WERI-Rb-1 (cell line): ENCODE measurements around the gene LDLRAD2.
"Not testable (repeated sequence)": the region's sequence is repeated elsewhere in the genome, so short reads cannot be mapped to it uniquely, and the experiment has no call there.

Experiments
- DNase-seq: peaks from one replicate; pipeline ENCODE4 v3.0.0-alpha.2; 2020
- H3K27ac ChIP-seq: fragments of 250-450 bp; sonication (Bioruptor Pico); 2 replicates; pipeline ENCODE4 v1.5.1; 2020; ENCODE audit warnings: mild to moderate bottlenecking, moderate library complexity
- H3K27me3 ChIP-seq: fragments of 250-450 bp; sonication (Bioruptor Pico); 2 replicates; pipeline ENCODE4 v1.5.1; 2021; ENCODE audit warnings: mild to moderate bottlenecking, low read depth, moderate library complexity; ENCODE audit not compliant: insufficient read depth, severe bottlenecking
- H3K36me3 ChIP-seq: fragments of 250-450 bp; sonication (Bioruptor Pico); 2 replicates; pipeline ENCODE4 v1.5.1; 2020; ENCODE audit warnings: mild to moderate bottlenecking, moderate library complexity
- H3K4me3 ChIP-seq: 2 replicates; pipeline ENCODE4 v1.5.1; 2011; ENCODE audit warnings: low read depth, mild to moderate bottlenecking, control low read depth, low read length
- H3K9me3 ChIP-seq: fragments of 250-450 bp; sonication (Bioruptor Pico); 2 replicates; pipeline ENCODE4 v1.5.1; 2021; ENCODE audit warnings: mild to moderate bottlenecking, moderate library complexity; ENCODE audit not compliant: severe bottlenecking
- TF ChIP-seq, protein P1 (sequence below): IDR thresholded peaks from 2 replicates; pipeline ENCODE4 v1.5.1; 2011; ENCODE audit warnings: low read depth, mild to moderate bottlenecking, control low read depth, inconsistent platforms, low read length

The LDLRAD2 gene

DNA sequence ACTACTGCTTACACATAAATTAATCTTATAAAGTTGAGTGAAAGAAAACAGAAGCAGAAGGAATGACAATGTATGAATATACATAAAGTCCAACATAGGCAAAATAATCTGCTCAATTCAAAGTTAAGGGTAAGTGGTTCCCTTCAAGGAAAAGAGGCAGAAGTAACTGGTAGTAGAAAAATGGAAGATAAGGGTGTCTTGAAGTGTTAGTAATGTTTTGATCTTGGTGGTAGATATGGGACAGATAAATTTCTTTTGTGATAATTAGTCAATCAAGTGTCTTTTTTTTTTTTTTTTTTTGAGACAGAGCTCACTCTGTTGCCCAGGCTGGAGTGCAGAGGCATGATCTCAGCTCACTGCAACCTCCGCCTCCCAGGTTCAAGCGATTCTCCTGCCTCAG, 41.9 kb upstream of the LDLRAD2 start:
- TF ChIP-seq, protein P1, sequence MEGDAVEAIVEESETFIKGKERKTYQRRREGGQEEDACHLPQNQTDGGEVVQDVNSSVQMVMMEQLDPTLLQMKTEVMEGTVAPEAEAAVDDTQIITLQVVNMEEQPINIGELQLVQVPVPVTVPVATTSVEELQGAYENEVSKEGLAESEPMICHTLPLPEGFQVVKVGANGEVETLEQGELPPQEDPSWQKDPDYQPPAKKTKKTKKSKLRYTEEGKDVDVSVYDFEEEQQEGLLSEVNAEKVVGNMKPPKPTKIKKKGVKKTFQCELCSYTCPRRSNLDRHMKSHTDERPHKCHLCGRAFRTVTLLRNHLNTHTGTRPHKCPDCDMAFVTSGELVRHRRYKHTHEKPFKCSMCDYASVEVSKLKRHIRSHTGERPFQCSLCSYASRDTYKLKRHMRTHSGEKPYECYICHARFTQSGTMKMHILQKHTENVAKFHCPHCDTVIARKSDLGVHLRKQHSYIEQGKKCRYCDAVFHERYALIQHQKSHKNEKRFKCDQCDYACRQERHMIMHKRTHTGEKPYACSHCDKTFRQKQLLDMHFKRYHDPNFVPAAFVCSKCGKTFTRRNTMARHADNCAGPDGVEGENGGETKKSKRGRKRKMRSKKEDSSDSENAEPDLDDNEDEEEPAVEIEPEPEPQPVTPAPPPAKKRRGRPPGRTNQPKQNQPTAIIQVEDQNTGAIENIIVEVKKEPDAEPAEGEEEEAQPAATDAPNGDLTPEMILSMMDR: no peak
- Histone ChIP-seq H3K27me3 (no peaks in the 10 kb centered on the region), H3K27ac (no peak overlapping the region), H3K9me3 (no peaks in the 10 kb centered on the region), H3K4me3 (no peak overlapping the region), H3K36me3 (no peaks in the 10 kb centered on the region; the same call in 1 of the 2 replicates)
- DNase-seq: no peak

DNA sequence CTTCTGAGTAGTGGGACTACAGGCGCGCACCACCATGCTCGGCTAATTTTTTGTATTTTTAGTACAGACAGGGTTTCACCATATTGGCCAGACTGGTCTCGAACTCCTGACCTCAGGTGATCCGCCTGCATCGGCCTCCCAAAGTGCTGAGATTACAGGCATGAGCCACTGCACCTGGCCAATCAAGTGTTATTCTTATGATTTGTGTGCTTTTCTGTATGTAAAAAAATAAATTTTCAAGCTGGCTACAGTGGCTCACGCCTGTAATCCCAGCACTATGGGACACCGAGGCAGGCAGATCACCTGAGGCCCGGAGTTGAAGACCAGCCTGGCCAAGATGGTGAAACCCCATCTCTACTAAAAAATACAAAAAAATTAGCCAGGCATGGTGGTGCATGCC, 41.5 kb upstream of the LDLRAD2 start:
- not testable (repeated sequence) for DNase-seq, H3K27me3 ChIP-seq, H3K27ac ChIP-seq, H3K4me3 ChIP-seq, H3K36me3 ChIP-seq, H3K9me3 ChIP-seq

DNA sequence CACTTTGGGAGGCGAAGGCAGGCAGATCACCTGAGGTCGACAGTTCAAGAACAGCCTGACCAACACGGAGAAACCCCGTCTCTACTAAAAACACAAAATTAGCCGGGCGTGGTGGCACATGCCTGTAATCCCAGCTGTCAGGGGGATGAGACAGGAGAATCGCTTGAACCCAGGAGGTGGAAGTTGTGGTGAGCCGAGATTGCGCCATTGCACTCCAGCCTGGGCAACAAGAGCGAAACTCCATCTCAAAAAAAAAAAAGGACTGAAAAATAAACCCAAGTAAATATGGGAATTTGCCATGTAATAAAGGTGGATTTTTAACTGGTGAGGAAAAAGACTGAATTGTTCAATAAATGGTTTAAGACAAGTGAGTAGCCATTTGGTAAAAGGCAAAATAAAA, 40.4 kb upstream of the LDLRAD2 start:
- DNase-seq, H3K36me3 ChIP-seq, H3K9me3 ChIP-seq, H3K27ac ChIP-seq, H3K4me3 ChIP-seq, H3K27me3 ChIP-seq: not testable (repeated sequence)

DNA sequence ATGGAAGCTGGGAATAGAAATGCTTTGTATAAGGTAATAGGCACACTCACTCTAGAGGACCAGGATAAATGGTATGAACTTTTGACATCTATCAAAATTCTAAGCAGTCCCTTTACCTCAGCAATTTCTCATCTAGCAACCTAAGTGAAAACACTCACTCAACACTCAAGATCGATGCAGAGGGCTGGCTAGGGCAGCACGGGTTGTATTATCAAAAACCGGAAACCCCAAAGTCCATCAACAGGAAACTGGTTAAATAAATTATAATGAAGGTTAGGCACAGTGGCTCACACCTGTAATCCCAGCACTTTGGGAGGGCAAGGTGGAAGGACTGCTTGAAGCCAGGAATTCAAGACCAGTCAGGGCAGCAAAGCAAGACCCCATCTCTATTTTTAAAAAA, 38.5 kb upstream of the LDLRAD2 start:
- TF ChIP-seq, protein P1: no peak
- Histone ChIP-seq H3K36me3 (no peaks in the 10 kb centered on the region), H3K27me3 (no peaks in the 10 kb centered on the region), H3K27ac (no peak overlapping the region), H3K4me3 (no peak overlapping the region), H3K9me3 (no peaks in the 10 kb centered on the region)
- no peak for DNase-seq

DNA sequence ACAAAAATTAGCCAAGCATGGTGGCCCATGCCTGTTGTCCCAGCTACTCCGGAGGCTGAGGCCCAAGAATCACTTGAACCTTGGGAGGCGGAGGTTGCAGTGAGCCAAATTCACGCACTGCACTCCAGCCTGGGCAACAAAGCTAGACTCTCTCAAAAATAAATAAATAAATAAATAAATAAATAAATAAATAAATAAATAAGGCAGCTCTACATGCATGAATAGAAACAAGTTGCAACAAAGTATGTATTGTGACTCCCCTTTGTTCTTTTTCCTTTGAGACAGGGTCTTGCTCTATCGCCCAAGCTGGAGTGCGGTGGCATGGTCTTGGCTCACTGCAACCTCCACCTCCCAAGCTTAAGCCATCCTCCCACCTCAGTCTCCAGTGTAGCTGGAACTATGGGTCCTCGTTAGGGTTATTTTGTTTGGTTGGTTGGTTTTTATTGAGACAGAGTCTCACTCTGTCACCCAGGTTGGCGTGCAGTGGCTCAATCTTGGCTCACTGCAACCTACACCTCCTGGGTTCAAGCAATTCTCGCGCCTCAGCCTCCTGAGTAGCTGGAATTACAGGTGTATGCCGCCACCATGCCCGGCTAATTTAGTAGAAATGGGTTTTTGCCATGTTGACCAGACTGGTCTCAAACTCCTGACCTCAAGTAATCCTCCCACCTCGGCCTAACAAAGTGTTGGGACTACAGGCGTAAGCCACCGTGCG, 37.1 kb upstream of the LDLRAD2 start:
- H3K27me3 ChIP-seq: no peaks in the 10 kb centered on the region
- no peaks in the 10 kb centered on the region for H3K9me3 ChIP-seq
- no peak overlapping the region for H3K27ac ChIP-seq

DNA sequence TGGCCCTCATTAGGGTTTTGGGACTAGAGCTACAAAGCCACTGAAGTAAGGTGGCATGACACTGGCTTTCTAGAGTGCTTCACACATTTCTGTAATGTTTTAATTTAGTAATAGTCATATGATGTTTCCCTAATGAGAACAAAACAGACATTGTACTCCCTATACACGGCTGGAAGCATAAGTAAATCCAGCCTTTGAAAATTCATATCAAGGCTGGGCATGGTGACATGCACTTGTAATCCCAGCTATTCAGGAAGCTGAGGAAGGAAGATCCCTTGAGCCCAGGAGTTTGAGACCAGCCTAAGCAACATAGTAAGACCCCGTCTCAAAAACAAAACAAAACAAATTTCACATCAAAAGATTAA, 36.5 kb upstream of the LDLRAD2 start:
- H3K9me3 ChIP-seq: no peaks in the 10 kb centered on the region
- no peaks in the 10 kb centered on the region for H3K27me3 ChIP-seq
- TF ChIP-seq, protein P1: no peak
- DNase-seq: no peak
- no peak overlapping the region for H3K27ac ChIP-seq
- no peaks in the 10 kb centered on the region for H3K36me3 ChIP-seq
- H3K4me3 ChIP-seq: no peak overlapping the region

More for the DNA sequence above, 37.1 kb upstream of the LDLRAD2 start:
- no peaks in the 10 kb centered on the region for H3K36me3 ChIP-seq
- TF ChIP-seq, protein P1: no peak
- H3K4me3 ChIP-seq: no peak overlapping the region
- no peak for DNase-seq

DNA sequence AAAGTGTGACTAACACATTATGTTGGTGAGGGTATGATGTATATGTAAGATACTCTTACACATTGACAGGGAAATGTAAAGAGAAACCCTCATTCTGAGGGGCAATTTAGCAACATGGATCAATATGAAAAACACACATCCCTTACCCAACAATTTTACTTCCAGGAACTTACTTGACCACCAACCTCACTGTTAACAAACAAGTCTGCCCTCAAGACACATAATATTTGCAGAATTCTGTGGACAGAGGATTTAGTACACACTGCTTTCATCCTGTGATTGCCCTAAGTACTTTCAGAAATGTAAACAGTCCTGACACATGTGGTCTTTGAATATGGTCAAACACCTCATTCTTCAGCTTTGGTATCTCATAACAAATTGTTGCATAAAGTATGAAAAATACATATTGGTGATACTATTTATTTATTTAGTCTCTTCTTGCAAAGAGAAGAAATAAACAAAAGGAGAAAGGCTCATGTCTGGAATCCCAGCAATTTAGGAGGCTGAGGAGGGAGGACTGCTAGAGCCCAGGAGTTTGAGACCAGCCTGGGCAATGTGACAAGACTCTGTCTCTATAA, 36.0 kb upstream of the LDLRAD2 start:
- no peak overlapping the region for H3K27ac ChIP-seq
- H3K4me3 ChIP-seq: no peak overlapping the region
- no peaks in the 10 kb centered on the region for H3K36me3 ChIP-seq
- no peak for DNase-seq
- TF ChIP-seq, protein P1: no peak
- no peaks in the 10 kb centered on the region for H3K9me3 ChIP-seq
- no peaks in the 10 kb centered on the region for H3K27me3 ChIP-seq

DNA sequence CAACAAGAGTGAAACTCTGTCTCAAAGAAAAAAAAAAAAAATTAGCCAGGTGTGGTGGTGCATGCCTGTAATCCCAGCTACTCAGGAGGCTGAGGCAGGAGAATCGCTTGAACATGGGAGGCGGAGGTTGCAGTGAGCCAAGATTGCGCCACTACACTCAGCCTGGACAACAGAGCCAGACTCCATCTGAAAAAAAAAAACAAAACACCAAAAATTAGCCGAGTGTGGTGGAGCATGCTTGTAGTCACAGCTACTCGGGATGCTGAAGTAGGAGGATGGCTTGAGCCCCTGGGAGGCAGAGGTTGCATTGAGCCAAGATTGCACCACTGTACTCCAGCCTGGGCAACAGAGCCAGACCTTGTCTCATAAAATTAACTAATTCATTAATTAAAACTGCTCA, 35.1 kb upstream of the LDLRAD2 start:
- H3K9me3 ChIP-seq, H3K27me3 ChIP-seq, H3K27ac ChIP-seq, H3K36me3 ChIP-seq, DNase-seq, H3K4me3 ChIP-seq: not testable (repeated sequence)
